COLO668 (cell line): ENCODE measurements around the gene NOP14.
"Not testable (repeated sequence)": the region's sequence is repeated elsewhere in the genome, so short reads cannot be mapped to it uniquely, and the experiment has no call there.

Experiments
- DNase-seq: peaks from one replicate; lab custom pipeline; 2025; ENCODE audit not compliant: unreplicated experiment; lab: John Stamatoyannopoulos, UW

The NOP14 gene

GRCh38 chr4:2962614-2963174 lies 512 bp downstream of the NOP14 start:
- DNase-seq = peak; percentile 74

- DNase-seq = peak; percentile 24
Observed at GRCh38 chr4:2961811-2962441, 1.3 kb downstream of the NOP14 start.

- peak; percentile 69 for DNase-seq
Observed at GRCh38 chr4:2961421-2961810, 1.8 kb downstream of the NOP14 start.

GRCh38 chr4:2960450-2960849 lies 2.8 kb downstream of the NOP14 start:
- not testable (repeated sequence) for DNase-seq

GRCh38 chr4:2958446-2958845 lies 4.8 kb downstream of the NOP14 start:
- DNase-seq = no peak

DNA sequence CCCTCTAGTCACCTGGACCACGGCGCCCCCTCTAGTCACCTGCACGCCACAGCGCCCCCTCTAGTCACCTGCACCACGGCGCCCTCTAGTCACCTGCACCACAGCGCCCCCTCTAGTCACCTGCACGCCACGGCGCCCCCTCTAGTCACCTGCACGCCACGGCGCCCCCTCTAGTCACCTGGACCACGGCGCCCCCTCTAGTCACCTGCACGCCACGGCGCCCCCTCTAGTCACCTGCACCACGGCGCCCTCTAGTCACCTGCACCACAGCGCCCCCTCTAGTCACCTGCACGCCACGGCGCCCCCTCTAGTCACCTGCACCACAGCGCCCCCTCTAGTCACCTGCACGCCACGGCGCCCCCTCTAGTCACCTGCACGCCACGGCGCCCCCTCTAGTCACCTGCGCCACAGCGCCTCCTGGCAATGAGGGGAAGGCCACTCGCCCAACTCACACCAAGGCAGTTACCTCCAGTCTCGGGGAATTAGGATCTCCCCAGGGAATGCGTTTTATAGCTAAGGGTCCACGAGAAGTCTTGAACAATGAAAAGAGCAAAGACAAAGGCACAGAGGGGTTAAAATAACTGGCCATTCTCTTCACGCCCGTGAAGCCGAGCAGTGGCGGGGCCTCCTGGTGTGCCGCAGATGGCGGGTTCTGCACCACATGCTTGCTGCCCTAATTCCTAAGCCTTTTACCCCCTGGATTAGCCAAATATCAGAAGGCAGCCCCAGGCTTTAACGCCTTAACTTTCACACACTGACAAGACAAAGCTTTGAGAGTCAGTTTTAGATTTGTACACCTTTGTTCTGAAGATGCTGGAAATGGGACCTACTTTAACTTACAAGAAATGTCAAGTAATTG lies 7.8 kb downstream of the NOP14 start:
- not testable (repeated sequence) for DNase-seq

DNA sequence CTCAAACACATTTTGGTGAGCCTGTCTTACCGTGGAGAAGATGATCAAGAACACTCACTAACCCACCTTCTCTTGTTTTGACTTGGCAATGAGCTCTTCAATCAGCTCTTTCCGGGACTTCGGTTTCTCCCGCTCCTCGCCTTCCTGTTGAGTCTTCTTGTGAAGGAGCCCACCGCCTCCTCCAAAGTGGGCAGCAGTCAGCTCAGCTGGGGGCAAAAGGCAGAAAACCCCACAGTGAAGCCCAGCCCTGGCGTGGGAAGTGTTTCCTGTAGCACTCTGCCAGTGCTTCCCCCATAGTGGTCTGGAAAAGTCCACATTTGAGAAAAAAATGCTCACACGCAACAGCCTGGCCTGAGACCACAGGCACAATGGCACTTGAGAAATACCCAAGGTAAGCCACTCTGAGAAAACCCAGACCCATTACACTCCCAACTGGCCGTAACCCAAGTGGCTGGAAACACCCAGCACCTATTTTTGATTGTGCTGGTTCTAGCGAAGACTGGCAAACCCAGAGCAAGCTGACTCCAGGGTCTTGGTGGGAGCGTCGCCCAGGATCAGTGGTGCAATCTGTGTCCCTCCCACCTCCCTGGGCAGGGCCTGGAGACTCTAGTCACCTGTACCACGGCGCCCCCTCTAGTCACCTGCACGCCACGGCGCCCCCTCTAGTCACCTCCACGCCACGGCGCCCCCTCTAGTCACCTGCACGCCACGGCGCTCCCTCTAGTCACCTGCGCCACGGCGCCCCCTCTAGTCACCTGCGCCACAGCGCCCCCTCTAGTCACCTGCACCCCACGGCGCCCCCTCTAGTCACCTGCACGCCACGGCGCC lies 8.6 kb downstream of the NOP14 start:
- DNase-seq = peak; percentile 42

- DNase-seq = no peak
Observed at GRCh38 chr4:2953496-2953895, 9.7 kb downstream of the NOP14 start.

- no peak for DNase-seq
Observed at GRCh38 chr4:2950221-2950989, 12.8 kb downstream of the NOP14 start.

DNA sequence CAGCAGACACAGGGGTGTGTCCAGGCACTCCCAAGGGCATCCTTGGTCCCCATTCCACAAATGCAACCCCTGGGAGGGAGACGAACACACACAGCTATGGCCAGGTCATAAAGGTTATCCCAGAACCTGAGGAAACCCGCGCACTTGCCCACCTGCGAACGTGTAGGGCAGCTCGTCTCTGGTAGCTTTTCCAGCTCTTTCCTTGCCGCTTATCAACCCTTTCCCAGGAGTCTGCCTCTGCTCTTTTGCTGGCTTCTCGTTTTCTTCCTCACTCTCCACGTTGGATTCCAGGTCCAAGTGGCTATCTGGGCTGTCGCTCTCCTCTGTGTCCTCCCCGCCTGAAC lies 13.5 kb downstream of the NOP14 start:
- DNase-seq = no peak

DNA sequence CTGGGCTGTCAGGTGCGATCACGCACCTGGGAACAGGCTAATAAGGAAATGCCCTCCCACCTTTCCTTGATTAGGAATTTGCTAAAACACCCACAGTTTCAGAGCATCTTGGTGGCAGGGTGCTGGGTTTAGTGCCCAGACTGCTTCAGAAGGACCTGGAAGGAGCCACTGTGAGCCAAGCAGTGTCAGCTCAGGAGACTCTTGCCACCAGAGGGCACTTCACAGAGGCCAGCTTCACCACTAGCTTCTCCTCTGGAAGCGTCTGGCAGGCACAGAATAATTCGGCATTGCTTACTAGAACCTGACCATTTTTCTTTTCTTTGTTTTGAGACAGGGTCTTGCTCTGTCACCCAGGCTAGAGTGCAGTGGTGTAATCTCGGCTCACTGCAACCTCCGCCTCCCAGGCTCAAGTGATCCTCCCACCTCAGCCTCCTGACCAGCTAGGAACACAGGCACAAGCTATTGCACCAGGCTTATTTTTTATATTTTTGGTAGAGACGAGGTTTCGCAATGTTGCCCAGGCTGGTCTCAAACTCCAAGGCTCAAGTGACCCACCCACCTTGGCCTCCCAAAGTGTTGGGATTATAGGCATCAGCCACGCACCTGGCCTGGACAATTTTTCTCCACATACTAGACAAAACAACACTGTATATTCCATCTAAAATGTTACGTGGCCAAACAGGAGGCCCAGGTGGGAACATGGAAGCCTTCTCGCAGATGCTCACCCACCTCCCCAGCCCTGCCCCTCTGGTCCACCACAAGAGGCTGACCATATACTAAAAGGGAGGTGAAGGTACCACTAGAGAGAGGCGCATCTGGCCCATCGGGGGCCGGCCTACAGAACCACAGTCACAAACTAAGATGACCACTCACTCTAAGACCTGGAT lies 14.1 kb downstream of the NOP14 start:
- DNase-seq = peak; percentile 11

GRCh38 chr4:2947926-2948325 lies 15.3 kb downstream of the NOP14 start:
- no peak for DNase-seq

DNA sequence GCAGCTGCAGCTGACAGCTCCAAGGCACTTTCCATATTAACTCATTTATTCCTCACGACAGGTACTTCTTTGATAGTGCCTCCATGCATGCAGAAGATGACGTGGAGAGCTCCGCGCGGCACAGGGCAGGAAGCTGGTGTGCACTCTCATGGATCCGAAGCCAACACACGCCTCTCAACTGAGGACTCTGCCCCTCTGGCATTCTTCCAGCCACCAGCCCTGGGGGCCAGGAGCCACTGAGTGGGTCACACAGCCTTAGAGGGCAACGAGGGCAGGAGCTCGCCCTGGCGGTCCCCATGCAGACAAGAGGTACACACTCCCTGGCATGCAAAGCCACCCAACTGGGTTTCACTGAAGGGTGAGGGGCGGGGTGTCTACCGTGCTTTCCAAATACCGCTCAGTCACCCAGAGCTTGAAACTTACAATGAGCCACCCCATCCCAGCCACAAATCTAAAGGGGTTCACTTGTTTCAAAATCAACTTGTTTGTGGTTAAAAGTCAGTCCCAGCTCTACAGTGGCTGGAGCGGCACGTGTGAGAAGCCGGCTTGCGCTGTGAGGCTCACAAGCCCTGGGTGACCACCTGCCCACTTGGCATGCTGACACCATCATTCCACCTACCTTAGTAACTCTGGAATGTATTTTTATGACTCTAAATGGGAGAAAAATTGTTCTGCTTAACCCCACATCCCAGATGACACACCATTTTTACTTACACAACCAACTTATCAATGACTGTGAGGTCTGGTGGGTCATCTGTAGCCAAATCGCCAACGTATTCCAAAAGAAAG lies 16.2 kb downstream of the NOP14 start:
- DNase-seq = no peak

- DNase-seq = not testable (repeated sequence)
Observed at GRCh38 chr4:2945619-2946604, 17.3 kb downstream of the NOP14 start.

DNA sequence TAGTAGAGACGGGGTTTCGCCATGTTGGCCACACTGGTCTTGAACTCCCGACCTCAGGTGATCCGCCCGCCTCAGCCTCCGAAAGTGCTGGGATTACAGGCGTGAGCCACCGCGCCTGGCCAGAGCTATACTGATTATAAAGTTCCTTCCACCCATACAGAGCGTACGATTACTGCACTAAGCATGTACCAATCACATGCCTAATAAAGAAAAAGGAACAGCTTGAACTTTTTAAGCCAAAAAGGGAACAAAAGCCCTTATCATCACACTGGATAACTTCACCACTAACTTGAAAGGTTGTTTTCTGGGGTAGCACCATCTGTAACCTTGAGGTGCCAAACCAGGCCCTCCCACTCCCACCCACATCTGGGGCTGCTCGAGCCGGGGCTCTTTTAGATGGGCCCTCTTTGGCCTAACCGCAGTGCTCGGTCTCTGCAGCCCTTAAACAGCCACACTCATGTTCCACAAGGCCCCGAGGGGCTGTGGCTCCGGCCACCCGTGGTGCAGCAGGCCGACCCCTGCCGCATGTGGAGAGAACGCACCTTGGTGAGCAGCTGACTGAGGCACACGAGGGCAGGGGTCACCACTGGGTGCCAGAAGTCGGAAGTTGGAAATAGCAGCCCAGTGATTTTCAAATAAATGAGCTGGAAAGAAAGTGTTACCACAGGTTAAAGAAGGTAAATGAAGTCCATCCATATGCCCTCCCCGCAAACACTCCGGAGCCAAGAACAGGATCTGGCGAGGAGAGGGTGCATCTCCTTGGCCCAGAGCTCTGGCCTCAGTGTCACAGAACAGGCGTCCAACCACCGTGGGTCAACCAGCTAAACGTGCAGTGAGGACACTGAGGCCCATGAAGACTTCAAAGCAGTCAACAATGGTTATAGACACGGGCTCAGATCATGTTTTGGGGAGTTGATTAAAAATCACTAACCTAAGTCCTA lies 18.4 kb downstream of the NOP14 start:
- DNase-seq = no peak

GRCh38 chr4:2944091-2944482 lies 19.1 kb downstream of the NOP14 start:
- no peak for DNase-seq
